GM21576 (cell line): ENCODE results near the gene KIF19.

Experiments used
- ATAC-seq: cut with Tn5 transposase; IDR thresholded peaks from one replicate; pipeline ENCODE4 v1.9.1; 2021; ENCODE audit warnings: mild to moderate bottlenecking, moderate library complexity; ENCODE audit not compliant: unreplicated experiment

The KIF19 gene

DNA sequence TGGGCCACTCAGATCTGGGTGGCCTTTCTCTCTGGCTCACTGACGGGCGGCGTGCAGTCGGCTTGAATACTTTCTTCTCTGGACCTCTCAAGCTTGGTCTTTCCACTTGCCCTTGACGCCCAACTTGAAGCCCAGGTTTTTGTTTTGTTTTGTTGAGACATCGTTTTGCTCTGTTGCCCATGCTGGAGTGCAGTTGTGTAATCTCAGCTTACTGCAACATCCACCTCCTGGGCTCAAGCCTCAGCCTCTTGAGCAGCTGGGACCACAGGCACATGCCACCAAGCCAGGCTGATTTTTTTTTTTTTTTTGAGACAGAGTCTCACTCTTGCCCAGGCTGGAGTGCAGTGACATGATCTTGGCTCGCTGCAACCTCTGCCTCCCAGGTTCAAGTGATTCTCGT is 22.7 kb upstream of the KIF19 start:
- ATAC-seq, result no peak

DNA sequence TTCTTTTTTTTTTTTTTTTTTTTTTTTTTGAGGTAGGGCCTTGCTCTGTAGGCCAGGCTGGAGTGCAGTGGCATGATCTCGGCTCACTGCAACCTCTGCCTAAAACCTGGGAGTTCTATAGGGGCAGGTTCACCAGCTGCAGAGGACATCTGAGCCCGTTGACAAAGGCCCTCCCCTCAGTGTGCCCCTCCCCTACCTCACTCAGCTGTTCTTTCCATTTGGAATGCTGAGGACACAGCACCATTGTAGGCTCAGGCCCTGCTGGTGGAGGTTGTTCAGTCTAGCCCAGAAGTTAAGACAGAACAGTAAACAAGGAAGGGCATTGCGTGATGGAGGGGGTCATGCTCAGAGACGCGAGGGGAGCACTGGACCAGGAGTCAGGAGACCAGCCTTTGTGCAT is 21.8 kb upstream of the KIF19 start:
- no peak for ATAC-seq

DNA sequence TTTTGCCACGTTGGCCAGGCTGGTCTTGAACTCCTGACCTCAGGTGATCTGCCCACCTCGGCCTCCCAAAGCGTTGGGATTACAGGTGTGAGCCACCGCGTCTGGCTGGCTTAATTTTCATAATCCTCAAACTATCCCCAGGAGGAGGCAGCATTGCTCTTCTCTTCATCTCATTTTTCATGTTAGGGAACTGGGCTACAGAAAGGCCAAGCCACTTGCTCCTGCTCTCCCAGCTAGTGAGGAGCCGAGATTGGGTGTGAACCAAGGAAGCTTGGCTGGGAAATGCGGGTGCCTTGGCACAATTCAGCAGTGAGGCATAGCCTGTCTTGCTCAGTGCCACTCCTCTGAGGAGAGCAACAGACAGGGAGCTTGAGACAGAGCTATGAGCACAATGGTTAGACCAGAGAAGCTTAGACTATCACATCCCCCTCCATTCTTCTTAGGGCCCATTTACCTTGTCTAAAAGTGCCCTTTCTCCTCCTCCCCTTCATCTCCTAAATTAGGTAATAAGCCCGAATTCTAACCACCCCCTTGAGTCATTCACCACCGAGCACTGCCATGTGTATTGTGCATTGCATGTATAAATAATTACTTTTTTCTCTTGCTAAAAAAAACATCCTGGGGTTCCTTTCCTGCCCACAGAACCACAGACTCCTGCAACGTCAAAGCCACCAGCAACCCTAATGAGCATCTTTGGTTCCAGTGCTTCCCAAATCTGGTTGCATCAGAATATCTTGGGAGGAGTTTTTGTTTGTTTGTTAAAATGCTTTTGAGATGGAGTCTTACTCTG is 20.0 kb upstream of the KIF19 start:
- no peak for ATAC-seq

DNA sequence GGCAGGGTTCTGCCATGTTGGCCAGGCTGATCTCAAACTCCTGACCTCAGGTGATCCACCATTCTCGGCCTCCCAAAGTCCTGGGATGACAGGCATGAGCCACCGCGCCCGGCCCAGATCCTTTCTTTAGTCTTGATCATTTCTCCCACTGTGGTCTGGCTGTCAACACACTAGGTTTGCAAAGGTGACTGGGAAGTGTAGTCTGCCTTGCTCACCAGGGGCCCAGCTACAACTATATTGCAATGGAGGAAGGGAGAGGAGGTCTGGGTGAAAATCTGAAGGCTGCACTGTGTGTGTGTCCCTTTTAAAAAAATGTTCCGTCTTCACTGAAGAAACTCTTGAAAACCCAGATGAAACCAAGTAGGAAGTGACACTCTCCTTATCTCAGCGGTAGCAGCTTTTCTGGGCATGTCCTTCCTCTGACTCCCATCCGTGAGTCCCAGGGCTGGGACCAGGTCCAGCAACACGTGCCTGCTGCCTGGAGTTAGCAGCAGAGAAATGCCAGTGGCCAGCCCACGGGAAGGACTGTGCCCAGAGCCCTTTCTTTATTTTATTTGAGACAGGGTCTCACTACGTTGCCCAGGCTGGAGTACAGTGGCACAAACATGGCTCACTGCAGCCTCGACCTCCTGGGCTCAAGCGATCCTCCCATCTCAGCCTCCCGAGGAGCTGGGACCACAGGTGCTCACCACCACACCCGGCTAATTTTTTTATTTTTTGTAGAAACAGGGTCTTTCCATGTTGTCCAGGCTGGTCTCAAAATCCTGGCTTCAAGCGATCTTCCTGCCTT is 17.8 kb upstream of the KIF19 start:
- ATAC-seq, result no peak

DNA sequence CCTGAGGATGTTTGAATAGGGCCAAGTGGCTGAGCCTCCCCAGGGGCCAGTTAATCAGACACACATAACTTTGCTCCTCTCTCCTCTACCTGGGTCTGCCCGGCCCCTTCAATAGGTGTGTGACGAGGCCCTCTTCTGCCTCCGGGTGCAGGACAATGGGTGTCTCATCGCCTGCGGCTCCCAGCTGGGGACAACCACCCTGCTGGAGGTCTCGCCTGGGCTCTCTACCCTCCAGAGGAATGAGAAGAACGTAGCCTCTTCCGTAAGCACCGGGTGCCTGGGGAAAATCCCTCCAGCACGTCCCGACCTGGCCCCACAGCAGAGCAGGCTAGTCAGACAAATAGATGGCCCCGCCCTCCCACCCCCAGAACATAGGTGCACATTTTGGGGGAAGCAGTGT is 16.1 kb upstream of the KIF19 start:
- no peak for ATAC-seq

DNA sequence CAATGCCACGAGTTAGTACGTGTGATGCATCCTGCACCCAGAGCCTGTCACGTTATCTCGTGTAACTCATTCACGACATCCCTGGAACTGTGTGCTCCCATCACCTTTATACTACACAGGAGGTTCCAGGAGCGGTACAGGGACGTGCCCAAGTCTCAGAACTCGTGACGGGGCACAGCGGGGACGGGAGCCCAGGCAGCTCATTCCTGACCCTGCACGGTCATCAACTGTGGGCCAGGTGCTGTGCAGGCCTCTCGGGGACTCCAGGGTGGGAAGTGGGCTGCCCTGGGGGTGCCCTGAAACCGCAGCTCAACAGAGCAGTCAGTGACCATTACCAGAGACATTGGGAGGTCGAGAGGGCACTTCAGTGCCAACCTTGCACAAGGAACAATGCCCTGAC is 11.1 kb upstream of the KIF19 start:
- ATAC-seq, result no peak

DNA sequence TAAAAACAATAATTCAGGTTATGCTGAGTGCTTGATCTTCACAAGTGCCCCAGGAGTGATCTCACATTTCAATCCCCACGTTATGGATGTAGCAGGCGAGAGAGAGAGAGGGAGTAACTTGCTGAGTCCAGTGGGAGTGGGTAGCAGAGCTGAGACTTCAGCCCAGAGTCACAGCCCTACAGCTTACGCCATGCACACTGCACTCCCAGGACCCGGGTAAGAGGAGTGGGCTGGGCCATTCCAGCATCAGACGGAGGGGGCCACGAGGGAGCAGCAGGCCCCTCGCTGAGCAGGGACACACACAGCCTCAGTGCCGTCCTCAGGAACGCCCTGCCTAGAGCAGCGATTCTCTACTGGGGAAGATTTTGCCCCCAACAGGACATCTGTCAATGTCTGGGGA is 9.8 kb upstream of the KIF19 start:
- ATAC-seq, result no peak

DNA sequence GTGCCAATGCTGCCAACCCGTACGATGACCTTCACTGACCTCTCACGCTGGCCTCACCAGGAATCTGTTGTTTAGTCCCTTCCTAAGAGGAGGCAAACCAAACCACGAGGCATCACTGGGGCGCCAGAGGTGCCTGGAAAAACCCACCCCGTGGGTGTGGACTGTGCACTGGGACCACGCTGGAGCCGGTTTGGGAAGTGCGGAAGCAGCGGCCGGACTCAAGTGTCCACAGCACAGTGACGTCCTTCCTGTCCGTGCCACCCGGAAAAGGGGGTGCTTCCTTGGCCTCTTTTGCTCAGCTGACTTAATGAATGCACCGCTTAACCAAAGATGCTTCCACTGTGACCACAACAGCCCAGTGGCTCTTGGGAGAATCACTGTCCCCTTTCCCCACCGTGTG is 9.0 kb upstream of the KIF19 start:
- no peak for ATAC-seq

DNA sequence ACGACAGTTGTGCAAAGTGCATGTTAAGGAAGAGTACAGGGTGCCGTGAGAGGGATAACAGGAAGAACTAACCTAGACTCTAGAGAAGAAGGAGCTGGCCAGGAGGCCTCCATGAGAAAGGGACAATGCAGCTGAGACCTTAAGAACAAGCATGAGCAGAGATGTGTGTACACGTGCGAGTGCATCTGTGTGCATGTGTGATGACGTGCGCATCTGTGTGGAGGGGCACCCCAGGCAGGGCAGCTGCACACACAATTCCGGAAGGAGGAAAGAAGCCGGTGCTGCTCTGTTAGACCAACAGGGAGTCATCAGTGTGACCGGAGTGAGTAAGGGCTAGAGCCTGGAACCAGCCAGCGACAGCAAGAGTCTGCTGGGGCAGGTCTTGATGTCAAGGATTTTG is 7.6 kb upstream of the KIF19 start:
- no peak for ATAC-seq

DNA sequence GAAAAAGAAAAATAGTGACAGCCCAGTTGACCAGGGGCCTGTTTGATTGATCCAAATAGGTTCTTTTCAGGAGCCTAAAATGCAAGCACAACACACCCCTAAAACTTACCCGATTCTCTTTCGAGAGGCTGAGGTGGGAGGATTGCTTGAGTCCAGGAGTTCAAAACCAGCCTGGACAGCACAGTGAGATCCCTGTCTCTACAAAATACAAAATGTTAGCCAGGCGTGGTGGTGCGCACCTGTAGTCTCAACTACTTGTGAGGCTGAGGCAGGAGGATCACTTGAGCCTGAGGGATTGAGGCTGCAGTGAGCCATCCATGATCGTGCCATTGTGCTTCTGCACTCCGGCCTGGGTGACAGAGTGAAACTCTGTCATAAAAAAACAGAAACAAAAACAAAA is 1.5 kb upstream of the KIF19 start:
- no peak for ATAC-seq

DNA sequence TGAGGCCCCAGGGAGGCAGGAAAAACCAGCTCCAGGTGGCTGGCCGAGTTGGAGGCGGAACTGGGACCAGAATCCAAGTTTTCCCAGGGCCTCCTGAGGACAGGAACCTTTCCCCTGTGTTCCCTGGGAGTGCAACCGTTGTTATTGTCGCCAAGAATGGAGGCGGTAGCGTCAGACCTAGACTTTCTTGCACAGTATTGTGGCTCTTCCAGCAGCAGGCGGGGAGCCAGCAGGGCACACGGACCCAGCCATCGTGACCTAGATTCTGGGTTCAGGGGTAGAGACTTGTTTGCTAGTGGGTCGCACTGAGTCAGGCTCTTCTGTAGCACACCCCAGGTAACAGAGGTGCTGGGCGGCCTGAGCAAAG is 667 bp upstream of the KIF19 start:
- no peak for ATAC-seq

DNA sequence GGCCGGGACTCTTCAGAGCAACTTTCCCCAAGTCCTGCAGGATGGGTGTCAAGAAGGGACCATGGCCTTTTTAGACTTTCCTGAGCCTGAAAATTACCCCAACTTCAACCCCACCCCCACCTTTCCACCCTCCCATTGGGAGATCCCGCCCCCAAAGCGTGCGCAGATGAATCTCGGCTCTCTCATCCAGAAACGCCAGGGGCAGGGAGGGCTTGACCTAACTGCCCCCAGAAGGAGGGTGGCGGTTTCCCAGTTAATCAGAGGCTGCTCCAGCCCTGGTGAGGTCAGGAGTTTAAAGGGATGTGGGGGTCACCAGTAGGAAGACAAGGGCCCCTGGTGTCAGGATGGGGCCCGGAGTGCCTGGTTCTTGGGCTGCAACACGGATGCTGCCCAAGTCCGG is 480 bp downstream of the KIF19 start:
- ATAC-seq, result no peak

DNA sequence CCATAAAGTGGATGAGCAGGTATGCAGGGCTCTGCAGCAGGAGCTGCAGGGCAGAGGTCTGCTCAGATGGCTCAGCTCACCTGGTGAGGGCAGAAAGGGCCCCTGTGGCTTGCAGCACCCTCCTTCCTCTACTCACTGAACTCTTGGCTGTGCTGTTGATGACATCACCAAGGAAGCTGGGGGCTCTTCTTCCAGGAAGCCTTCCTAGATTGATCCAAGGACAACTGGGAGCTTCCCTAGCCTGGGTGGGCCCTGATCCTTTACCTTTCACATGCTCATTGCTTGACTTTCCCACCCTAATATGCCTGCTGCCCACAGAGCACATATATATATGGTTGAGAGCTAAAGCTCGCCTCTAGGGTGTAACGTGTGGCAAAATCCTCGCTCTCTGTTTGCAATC is 2.5 kb downstream of the KIF19 start:
- no peak for ATAC-seq

DNA sequence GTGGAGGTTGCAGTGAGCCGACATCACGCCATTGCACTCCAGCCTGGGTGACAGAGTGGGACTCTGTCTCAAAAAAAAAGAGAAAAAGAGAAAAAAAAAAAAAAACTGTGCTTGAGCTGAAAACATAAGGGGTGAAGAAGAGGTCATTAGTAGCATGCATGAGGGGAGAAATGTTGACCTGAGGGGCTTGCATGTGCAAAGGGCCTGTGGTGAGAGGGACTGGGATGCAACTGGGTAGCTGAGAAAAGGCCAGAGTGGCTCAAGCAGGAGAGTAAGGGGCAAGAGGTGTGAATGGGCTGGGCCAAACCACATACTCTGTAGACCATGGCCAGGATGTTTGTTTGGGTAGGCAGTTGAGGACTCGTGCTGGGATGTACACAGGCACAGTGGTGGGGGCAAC is 3.4 kb downstream of the KIF19 start:
- no peak for ATAC-seq

DNA sequence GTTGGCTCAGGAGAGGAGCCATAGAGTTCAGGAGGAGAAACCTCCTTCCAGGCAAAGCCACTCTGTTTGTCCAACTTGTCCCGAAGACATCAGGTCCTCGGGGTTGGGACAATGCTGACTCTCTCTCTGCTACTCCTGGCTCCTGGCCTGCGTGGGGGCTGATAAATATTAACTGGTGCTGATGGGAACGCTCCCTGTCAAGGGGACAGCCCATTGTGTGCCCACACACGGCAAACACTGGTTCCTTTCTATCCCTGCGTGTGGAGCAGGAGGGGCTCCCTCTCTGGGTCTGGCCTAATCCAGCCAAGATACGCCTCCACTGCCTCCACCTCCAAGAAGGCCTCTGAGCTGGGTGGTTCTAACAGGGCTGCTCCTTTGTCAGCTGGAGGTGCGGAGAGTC is 4.4 kb downstream of the KIF19 start:
- no peak for ATAC-seq

DNA sequence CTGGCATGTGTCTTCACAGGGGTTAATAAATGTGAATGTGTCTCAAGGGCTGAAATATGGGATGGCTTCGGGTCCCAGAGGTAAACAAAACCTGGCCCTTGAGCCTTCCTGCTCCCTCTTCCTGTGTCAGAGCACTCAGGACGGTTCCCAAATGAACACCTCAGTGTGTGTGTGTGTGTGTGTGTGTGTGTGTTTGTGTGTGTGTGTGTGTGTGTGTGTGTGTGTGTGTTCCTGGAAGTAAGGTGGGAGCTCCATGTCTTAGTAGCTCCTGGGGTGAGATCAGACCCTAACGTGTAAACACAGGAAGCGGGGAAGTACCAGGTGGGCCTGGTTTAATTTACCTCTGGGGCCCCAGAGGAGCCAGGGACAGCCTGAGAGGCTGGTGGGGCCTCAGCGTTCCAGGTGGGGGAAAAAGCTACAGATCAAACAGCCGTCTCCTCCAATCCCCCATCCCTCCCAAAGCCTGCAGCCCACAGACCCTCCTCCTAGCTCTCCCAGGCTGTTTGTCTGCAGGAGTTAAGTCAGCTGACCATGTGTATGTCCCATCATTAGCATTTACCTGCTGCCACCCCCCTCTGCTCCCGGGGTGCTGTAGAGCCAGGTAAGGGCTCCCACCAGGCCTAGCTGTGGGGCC is 6.1 kb downstream of the KIF19 start:
- ATAC-seq, result no peak

DNA sequence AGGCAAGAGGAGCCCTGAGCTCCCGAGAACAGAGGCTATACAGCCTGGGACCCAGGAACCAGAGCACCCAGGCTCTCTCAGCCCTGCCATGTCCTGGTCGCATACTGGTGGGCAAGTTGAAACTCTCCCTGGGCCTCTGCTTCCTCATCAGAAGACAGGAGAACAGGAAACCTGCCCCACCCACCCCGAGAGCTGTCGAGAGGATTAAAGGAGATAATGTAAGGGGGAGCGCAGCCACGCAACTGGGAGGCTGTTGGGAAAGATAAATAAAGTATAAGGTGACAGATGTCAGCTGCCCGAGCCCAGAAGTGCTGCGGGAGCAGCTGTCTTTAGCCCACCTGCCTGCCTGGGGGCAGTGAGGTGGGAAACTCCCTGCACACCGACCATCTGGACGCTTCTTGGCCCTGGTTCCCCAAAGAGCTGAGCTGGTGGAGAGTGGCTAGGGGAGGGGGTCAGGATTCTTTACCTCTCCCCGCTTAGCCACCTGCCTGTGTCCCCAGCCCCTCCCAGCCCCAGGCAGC is 6.8 kb downstream of the KIF19 start:
- ATAC-seq, result no peak

DNA sequence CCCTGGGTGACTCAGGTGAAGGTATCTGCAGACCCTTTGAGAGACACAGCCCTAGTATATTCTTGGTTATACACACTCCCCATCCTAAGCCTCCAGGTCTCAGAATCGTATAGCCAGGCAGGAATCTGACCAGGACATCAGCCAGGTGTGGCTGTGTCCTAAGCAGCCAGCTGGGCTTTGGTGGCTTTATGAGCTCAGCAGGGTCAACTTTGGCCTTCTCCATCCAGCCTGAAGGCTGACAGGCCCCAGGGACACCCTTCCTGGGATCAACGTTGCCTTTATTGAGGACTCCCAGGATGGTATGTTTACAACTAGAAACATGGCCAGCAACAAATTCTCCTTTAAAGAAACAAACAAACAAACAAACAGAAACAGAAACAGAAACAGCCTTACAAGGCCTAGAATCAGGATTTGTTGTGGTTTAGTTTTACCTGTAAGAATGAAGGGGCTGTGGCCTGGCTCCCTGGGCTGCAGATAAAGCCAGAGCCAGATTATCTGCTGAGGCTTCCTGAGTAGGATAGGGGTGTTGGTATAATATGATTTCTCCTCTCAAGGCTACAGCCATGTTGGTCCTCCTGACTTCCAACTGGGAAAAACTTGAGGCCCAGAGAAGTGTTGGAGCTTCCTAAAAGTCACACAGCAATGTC is 8.5 kb downstream of the KIF19 start:
- ATAC-seq, result no peak

DNA sequence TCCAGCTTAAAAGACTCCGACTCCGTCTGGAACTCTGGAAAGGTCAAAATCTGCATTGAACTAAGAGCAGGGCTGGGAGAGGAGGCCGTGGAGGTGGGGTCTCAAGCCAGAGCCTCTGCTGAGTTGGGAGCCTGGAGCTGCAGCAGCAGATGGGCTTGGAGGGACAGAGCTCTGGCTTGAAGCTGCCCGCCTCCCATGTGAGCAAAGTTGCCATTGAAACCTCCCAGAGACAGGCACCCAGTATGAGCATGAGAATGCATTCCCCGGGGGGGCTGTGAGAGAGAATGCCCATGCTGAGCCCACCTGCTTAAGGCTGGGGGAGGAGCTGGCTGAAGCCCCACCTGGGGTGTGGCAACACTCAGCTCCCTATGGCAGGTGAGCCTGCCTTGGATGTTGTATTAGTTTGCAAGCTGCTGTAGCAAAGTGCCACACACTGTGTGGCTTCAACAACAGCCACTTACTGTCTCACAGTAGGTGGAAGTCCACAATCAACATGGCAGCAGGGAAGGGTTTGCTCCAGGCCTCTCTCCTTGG is 9.6 kb downstream of the KIF19 start:
- no peak for ATAC-seq

DNA sequence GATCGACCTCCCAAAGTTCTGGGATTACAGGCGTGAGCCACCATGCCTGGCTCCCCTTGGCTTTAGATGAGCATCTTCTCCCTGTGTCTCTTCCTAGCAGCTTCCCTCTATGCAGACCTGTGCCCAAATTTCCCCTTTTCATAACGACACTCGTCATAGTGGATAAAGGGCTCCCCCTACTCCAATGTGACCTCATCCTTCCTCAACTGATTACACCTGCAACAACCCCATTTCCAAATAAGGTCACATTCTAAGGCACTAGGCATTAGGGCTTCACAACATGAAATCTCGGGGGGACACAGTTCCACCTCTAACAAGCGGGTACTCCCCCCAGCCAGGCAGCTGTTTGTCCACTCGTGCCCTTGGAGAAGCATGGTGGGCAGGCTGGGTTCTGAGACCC is 10.3 kb downstream of the KIF19 start:
- no peak for ATAC-seq

DNA sequence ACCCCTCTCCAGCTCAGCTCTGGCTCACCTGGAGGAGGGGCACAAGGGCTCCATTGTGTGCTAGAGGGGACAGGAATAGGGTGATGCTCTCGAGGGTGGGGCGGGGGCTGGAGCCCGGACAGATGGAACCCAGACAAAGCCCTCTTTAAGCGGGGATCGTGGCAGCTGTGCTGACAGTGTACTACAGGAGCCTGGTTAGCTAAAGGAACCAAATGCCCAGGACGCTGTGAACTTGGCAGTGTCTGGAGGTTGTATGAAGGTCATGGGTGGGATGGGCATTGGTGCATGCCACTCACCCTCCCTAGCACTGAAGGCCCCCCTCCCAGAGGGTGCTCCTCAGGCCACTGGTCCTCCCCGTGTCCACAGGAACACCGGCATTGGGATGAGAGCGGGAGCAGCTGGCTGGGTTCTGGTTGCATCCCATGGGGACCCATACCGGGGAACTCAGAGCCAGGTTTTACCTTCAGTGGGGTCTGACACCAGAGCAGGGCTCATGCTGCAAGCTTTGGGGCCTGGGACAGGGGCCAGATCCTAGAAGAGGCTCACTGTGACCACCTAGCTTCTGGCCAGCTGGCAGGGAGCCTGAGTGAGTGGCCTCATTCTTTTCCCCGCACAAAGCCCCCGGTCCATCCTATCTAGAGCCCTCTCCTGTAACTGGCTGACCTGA is 11.9 kb downstream of the KIF19 start:
- ATAC-seq, result no peak
